Sigmoid colon (tissue), 7 donors: ENCODE measurements around the gene USP37. TPM values are rescaled to one million over a fixed set of nuclear protein-coding genes. Genes with fewer than 3 reads are reported as not detected.
"Not testable (repeated sequence)": the region's sequence is repeated elsewhere in the genome, so short reads cannot be mapped to it uniquely, and the experiment has no call there.

Experiments used
- DNase-seq: peaks from one replicate; pipeline ENCODE4 v3.0.0-alpha.2; 2019
- H3K27ac ChIP-seq, 4 donors: fragments of 200-600 bp; sonication (generic); one replicate each; pipeline ENCODE4 v1.5.1; 2016 to 2019; ENCODE audit warnings: mild to moderate bottlenecking in 1 of 4
- H3K27me3 ChIP-seq, 3 donors: fragments of 200-600 bp; sonication (generic); one replicate each; pipeline ENCODE4 v1.5.1; 2019; ENCODE audit warnings: mild to moderate bottlenecking in 1 of 3
- H3K36me3 ChIP-seq, 4 donors: fragments of 200-600 bp; sonication (generic); one replicate each; pipeline ENCODE4 v1.5.1; 2016 to 2019
- H3K4me1 ChIP-seq, 4 donors: fragments of 200-600 bp; sonication (generic); one replicate each; pipeline ENCODE4 v1.5.1; 2017 to 2019
- H3K4me3 ChIP-seq, 4 donors: fragments of 200-600 bp; sonication (generic); one replicate each; pipeline ENCODE4 v1.5.1; 2017 to 2019; ENCODE audit warnings: mild to moderate bottlenecking in 2 of 4, moderate library complexity in 1 of 4
- H3K9me3 ChIP-seq, 4 donors: fragments of 200-600 bp in 3 of 4; sonication (generic) in 3 of 4; one replicate each; pipeline versions ENCODE4 v1.5.1 to v1.6.1; 2013 to 2019
- CTCF ChIP-seq, 4 experiments: fragments of 450-650 bp in 3 of 4; fragments of 200-600 bp in 1 of 4; IDR thresholded peaks; one replicate each; pipeline ENCODE4 v1.5.1; 2016 to 2019; ENCODE audit warnings: antibody characterized with exemption in 4 of 4, mild to moderate bottlenecking in 3 of 4, moderate library complexity in 2 of 4
- EP300 ChIP-seq, 4 donors: sonication (generic); formaldehyde crosslinking; IDR thresholded peaks; one replicate each; pipeline ENCODE4 v1.6.1; 2017; ENCODE audit warnings: antibody characterized with exemption in 4 of 4
- POLR2A ChIP-seq, 2 donors: fragments of 450-650 bp; IDR thresholded peaks; one replicate each; pipeline ENCODE4 v1.6.1; 2016; ENCODE audit warnings: antibody characterized with exemption in 2 of 2, mild to moderate bottlenecking in 2 of 2, moderate library complexity in 2 of 2
- POLR2AphosphoS5 ChIP-seq, 4 donors: sonication (generic); formaldehyde crosslinking; IDR thresholded peaks; one replicate each; pipeline ENCODE4 v1.6.1; 2017; ENCODE audit warnings: antibody characterized with exemption in 4 of 4
- WGBS, 2 donors: extraction: QIAGEN DNeasy Blood & Tissue Kit; methylation state at CpG; one replicate each; pipeline ENCODE4 v1.1.7; 2013; 5-methylcytosine and 5-hydroxymethylcytosine counted together
- intact Hi-C: fragments of 100-400 bp; cut with DNase I; formaldehyde crosslinking; loops from one replicate; pipeline ENCODE4 v1.15.1; 2023
- polyA plus RNA-seq, 3 donors: library from polyadenylated mRNA; stranded (reverse); fragments of 200-250 nt; gene quantifications; one replicate each; pipeline ENCODE4 v1.2.3, GENCODE V29; 2013
- total RNA-seq, 4 donors: library from RNA; depleted of rRNA; stranded (reverse); fragments of >200 nt; gene quantifications; one replicate each; pipeline ENCODE4 v1.1.0, GENCODE V29; 2016
- donor health status: healthy with polysubstance abuse.
- donor health status: Bipolar disorder and iron deficiency.
- donor health status: healthy.

The USP37 gene
- total and polyA plus RNA-seq, 7 donors: 1.8 to 11.4 (median 6.6) TPM

DNA sequence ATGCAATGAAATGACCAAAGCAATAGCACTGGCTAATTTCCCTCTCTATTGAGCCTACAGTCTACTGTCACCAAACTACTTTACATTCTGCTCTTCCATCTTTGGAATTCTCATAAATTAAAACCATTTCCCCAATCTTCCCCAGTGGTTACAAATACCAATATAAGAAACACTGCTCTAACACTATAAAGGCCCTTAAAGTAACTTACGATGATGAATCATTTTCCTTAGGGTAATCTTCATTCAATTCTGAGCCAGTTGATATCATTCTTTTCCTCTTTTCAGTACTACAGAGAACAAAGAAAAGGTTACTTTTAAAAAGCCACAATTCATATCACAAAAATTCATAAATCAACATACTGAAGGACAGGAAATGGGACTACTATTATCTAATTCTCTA is 22.1 kb downstream of the USP37 start:
- Histone ChIP-seq H3K27me3 (no peaks in the 10 kb centered on the region), H3K9me3 (no peaks in the 10 kb centered on the region), H3K4me1 (no peaks in the 10 kb centered on the region), H3K36me3 (peaks cover 8 to 89% (median 24%) of the 10 kb centered on the region in 4 donors), H3K27ac (no peak overlapping the region), H3K4me3 (no peak overlapping the region)
- WGBS, 2 donors: 97 to 100% methylated on average over 1 of the region's 1 CpG
- intact Hi-C loops: no loop called here
- DNase-seq: no peak
- no peak for TF ChIP-seq POLR2A (IDR thresholded peaks at IDR 0.05)
- TF ChIP-seq CTCF (IDR thresholded peaks at IDR 0.05): no peak
- no peak for TF ChIP-seq POLR2AphosphoS5 (IDR thresholded peaks at IDR 0.05)
- no peak for TF ChIP-seq EP300 (IDR thresholded peaks at IDR 0.05)

GRCh38 chr2:218540015-218540414 is 28.1 kb downstream of the USP37 start:
- Histone ChIP-seq H3K4me1 (no peaks in the 10 kb centered on the region), H3K4me3 (no peak overlapping the region), H3K27ac (no peak overlapping the region), H3K27me3 (no peaks in the 10 kb centered on the region), H3K36me3 (peaks cover 17 to 95% (median 27%) of the 10 kb centered on the region in 4 donors), H3K9me3 (no peaks in the 10 kb centered on the region)
- intact Hi-C loops: no loop called here
- TF ChIP-seq POLR2AphosphoS5 (IDR thresholded peaks at IDR 0.05) (no peak), CTCF (IDR thresholded peaks at IDR 0.05) (no peak)
- DNase-seq: no peak
- 89% methylated on average over 3 of the region's 3 CpGs for WGBS, 2 donors

DNA sequence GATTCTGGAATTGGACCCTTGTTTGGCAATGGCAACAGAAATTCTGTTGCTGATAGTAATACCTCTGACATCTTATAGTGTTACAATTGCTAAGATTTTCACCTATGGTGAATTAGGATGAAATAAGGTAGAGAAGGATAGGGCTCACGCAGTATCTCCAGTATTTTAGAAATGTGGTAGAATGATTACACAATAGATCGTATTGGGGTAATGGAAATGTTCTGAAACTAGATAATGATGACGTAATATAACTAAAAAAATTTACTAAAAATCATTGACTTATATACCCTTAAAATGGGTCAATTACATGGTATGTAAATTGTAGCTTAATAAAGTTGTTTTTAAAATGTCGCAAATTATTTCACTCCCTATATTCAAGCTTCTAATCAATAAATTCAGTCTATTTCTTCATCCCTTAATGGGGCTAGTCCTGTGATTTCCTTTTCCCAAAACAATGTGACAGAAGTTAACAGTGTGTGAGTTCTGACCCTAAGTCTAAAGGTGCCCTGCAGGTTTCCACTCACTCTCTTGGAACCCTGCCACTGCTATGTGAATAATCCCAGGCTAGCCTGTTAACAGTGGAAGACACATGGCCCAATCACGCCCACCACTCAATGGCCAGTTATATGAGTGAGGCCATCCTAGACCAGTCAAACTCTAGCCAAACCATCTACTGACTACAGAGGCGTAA is 31.2 kb downstream of the USP37 start:
- no peak overlapping the region for H3K4me3 ChIP-seq
- intact Hi-C loops: no loop called here
- no peaks in the 10 kb centered on the region for H3K4me1 ChIP-seq
- TF ChIP-seq EP300 (IDR thresholded peaks at IDR 0.05): no peak
- H3K36me3 ChIP-seq: peaks cover 17 to 94% (median 22%) of the 10 kb centered on the region in 4 donors
- H3K27me3 ChIP-seq: no peaks in the 10 kb centered on the region
- no peak overlapping the region for H3K27ac ChIP-seq
- no peaks in the 10 kb centered on the region for H3K9me3 ChIP-seq
- 87 to 93% methylated on average over 6 of the region's 6 CpGs for WGBS, 2 donors
- no peak for DNase-seq

- no peak overlapping the region for H3K27ac ChIP-seq
- H3K9me3 ChIP-seq: no peaks in the 10 kb centered on the region
- no peak for DNase-seq
- H3K27me3 ChIP-seq: no peaks in the 10 kb centered on the region
- H3K4me3 ChIP-seq: no peak overlapping the region
- WGBS, 2 donors: 98 to 99% methylated on average over 2 of the region's 2 CpGs
- intact Hi-C loops: no loop called here
- no peaks in the 10 kb centered on the region for H3K4me1 ChIP-seq
- no peak for TF ChIP-seq CTCF (IDR thresholded peaks at IDR 0.05)
- no peak for TF ChIP-seq EP300 (IDR thresholded peaks at IDR 0.05)
- no peak for TF ChIP-seq POLR2AphosphoS5 (IDR thresholded peaks at IDR 0.05)
- no peak for TF ChIP-seq POLR2A (IDR thresholded peaks at IDR 0.05)
- H3K36me3 ChIP-seq: peaks cover 7 to 94% (median 19%) of the 10 kb centered on the region in 4 donors
Measured at GRCh38 chr2:218529990-218530389, 38.2 kb downstream of the USP37 start.

DNA sequence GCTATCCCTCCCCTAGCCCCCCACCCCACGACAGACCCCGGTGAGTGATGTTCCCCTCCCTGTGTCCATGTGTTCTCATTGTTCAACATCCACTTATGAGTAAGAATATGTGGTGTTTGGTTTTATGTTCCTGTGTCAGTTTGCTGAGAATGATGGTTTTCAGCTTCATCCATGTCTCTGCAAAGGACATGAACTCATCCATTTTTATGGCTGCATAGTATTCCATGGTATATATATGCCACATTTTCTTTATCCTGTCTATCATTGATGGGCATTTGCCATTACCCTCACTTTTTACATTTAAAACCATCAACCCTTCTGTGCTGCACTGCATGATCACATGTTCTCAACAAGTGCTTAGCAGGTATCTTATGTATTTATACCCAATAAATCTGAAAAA is 39.7 kb downstream of the USP37 start:
- WGBS, 2 donors: 100% methylated on average over 2 of the region's 2 CpGs
- peaks cover 7 to 93% (median 19%) of the 10 kb centered on the region in 4 donors for H3K36me3 ChIP-seq

DNA sequence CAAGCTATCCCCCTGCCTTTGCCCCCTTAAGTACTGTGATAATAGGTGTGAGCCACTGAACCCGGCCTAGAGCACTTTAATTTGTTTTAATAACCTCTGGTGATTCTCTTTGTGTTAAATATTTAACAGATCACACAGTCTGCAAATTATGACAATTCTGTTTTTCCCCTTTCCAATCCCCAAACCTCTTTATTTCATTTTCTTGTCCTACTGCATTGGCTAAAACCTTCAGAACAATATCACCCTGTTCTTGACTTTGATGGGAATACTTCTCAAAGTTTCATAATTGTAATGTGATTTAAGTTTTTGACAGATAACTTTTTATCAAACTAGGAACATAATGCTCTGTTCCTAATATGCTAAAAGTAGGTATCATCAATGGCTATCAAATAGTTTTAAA is 44.5 kb downstream of the USP37 start:
- Histone ChIP-seq H3K4me3 (no peak overlapping the region), H3K9me3 (peaks cover 0 to 3% (median 0%) of the 10 kb centered on the region in 4 donors), H3K36me3 (peaks cover 0 to 73% (median 2%) of the 10 kb centered on the region in 4 donors), H3K27ac (no peak overlapping the region), H3K4me1 (no peaks in the 10 kb centered on the region), H3K27me3 (no peaks in the 10 kb centered on the region)
- no peak for TF ChIP-seq POLR2AphosphoS5 (IDR thresholded peaks at IDR 0.05)
- TF ChIP-seq POLR2A (IDR thresholded peaks at IDR 0.05): no peak
- TF ChIP-seq CTCF (IDR thresholded peaks at IDR 0.05): no peak
- TF ChIP-seq EP300 (IDR thresholded peaks at IDR 0.05): no peak
- intact Hi-C loops: no loop called here
- DNase-seq: no peak
- 87 to 91% methylated on average over 1 of the region's 1 CpG for WGBS, 2 donors

More for the DNA sequence above, 39.7 kb downstream of the USP37 start:
- intact Hi-C loops, H3K4me3 ChIP-seq, H3K27ac ChIP-seq, DNase-seq, H3K9me3 ChIP-seq, H3K4me1 ChIP-seq, H3K27me3 ChIP-seq: not testable (repeated sequence)
